GM18505 (cell line): ENCODE results near the gene ZFAND2A.
"Not testable (repeated sequence)": the region's sequence is repeated elsewhere in the genome, so short reads cannot be mapped to it uniquely, and the experiment has no call there.

ENCODE experiments used
- ATAC-seq: cut with Tn5 transposase; IDR thresholded peaks from one replicate; pipeline ENCODE4 v1.9.1; 2021; ENCODE audit not compliant: unreplicated experiment
- POLR2A ChIP-seq: IDR thresholded peaks from 4 replicates; pipeline ENCODE4 v1.6.1; 2011; ENCODE audit warnings: borderline replicate concordance; ENCODE audit not compliant: insufficient read depth, insufficient read length; ENCODE audit errors: extremely low read depth

ZFAND2A gene

DNA sequence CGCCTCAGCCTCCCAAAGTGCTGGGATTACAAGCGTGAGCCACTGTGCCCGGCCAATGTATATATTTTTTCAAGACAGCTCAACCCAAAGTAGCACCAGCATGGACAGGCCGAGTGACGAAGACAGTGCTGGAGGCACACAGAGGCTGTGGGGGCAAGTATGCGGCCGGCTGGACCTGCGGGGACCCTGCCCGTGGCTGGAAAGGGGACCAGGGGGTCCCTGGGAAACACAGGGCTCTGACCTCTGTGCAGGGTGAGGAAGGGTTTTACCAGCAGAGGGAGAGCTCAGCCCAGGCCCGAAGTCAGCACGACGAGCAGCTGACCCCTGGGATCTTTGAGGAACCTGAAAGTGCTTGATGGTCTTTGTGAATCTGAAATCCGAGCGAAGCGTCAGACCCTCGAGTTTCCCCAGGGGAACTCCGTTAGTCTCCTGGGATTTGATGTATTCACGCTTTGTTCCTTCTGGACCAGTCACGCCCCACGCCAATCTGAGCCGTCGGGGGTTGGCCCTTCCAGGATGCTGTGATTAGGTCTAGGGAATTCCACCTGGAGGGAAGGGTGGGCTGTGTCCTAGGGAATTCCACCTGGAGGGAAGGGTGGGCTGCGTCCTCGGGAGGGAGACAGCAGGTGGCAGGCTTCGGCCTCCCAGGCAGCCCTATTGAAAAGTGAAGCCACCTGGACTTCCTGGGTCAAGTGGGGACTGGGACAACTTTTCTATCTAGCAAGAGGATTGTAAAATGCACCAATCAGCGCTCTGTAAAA is 10.9 kb upstream of the ZFAND2A start:
- no peak for ATAC-seq
- no peak for TF ChIP-seq POLR2A

DNA sequence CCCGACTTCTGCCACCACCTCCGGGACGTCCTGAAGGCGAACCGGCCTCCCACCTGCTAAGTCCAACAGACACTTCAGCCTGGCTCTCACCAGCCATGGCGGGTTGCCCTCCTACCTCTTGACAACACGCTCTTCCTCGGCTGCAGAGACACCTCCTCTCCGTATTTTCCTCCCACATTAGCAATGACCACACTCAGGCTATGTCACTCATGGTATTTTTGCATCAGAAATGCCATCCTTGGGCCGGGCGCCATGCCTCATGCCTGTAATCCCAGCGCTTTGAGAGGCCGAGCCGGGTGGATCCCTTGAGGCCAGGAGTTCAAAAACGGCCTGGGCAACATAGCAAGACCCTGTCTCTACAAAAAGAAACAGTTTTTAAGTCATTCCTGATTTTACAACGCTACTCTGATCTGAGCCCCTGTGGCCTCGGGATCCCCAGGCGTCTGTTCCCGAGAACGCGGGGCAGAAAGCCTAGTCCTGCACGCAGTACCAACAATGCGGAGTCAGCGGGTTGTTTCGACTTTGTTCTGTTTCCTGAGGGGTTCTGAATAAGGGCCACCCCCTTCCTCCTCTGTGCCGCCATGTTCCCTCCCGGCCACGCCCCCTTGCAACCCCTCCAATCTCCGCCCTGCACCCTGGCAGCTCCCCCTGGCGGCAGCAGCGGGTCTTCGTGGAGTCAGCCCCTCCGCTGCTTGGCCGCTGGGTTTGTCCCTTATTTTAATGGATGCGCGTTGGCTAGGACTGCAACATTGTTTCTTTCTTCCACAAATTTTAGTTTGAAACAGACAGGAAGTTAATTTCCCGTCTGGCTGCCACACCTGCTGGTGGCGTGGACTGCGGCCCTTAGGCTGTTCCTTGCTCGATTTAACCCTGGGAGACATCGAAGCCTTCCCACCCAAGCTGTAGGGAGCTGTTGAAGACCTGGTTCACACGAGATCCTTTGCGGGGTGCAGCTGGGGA is 9.7 kb upstream of the ZFAND2A start:
- ATAC-seq = peak; percentile 90

DNA sequence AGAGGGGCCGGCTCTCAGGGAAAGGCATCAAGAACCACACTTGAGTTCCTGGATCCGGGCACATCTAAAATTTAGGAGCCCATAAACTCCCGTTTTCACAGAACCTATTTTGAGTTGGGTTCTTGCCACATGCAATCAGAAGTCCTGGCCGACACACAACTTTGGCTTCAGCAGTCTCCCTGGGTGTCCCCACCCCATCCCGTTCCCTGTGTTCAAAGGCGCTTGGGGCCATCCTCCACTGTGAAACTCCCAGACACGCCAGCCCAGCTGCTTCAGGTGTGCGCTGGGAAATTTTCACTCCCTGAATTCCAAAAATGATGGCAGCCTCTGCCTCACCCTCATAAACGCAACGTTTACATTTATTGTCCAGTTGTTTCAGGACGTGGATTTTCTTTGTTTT is 8.4 kb upstream of the ZFAND2A start:
- no peak for TF ChIP-seq POLR2A

More for the DNA sequence above, 9.7 kb upstream of the ZFAND2A start:
- TF ChIP-seq POLR2A = peak; percentile 73

DNA sequence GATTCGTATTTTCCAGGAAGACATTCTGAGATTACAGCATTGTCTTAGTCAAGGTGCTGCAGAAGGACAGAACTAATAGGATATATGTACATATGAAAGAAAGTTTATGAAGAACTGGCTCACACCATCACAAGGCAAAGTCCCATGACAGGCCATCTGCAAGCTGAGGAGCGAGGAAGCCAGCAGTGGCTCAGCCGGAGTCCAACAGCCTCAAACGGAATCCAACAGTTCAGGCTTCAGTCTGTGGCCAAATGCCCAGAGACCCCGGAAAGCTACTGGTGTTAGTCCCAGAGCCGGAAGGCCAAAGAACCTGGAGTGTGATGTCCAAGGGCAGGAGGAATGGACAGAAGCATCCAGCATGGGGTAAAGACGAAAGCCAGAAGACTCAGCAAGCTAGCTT is 4.4 kb upstream of the ZFAND2A start:
- TF ChIP-seq POLR2A = no peak

More for the DNA sequence above, 8.4 kb upstream of the ZFAND2A start:
- ATAC-seq = no peak

DNA sequence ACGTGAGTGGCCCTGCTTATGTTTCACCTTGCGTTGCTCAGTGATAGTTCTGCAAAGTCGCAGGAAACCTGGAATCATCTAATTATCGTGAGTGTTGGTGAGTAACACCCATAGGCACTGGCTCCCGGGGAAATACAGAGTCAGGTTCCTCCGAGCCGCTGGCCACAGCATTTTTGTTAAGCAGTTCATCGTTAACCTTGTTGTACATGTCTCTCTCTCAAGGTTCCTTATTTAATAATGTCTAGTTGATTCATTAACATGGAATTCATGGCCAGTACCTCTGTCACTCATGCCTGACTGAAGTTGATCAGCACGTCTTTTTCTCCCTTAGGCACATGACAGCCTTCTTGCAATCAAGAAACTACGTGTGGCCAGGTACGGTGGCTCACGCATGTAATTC is 3.1 kb upstream of the ZFAND2A start:
- TF ChIP-seq POLR2A = no peak
- no peak for ATAC-seq

More for the DNA sequence above, 4.4 kb upstream of the ZFAND2A start:
- ATAC-seq = no peak

DNA sequence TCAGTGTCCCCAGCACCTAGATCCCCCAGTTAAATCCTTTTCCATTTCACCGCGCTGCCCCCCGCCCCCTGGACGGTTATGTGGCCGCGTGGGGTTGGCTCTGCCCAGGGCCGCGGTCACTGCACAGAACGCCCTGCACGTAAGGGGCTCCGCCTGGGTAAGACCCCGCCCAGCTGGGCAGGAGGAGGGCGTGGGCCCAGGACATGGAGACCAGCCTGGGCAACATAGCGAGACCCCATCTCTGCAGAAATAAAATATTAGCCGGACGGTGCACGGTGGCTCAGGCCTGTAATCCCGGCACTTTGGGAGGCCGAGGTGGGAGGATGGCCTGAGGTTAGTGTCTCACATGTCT is 650 bp upstream of the ZFAND2A start:
- no peak for TF ChIP-seq POLR2A
- ATAC-seq = peak; percentile 1

DNA sequence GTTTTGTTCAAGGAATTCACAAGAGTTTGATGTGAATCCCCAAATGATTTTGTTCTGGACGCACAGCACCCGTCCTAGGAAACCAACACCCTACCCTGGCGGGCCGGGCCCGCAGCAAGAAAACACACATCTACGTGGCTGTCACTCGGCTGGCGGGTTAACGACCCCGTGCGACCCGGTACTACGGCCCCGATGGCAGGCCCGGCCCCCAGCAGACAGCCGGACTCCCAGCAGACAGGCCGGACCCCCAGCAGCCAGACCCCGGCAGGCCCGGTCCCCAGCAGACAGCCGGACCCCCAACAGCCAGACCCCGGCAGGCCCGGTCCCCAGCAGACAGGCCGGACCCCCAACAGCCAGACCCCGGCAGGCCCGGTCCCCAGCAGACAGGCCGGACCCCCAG is 765 bp downstream of the ZFAND2A start:
- ATAC-seq = not testable (repeated sequence)

DNA sequence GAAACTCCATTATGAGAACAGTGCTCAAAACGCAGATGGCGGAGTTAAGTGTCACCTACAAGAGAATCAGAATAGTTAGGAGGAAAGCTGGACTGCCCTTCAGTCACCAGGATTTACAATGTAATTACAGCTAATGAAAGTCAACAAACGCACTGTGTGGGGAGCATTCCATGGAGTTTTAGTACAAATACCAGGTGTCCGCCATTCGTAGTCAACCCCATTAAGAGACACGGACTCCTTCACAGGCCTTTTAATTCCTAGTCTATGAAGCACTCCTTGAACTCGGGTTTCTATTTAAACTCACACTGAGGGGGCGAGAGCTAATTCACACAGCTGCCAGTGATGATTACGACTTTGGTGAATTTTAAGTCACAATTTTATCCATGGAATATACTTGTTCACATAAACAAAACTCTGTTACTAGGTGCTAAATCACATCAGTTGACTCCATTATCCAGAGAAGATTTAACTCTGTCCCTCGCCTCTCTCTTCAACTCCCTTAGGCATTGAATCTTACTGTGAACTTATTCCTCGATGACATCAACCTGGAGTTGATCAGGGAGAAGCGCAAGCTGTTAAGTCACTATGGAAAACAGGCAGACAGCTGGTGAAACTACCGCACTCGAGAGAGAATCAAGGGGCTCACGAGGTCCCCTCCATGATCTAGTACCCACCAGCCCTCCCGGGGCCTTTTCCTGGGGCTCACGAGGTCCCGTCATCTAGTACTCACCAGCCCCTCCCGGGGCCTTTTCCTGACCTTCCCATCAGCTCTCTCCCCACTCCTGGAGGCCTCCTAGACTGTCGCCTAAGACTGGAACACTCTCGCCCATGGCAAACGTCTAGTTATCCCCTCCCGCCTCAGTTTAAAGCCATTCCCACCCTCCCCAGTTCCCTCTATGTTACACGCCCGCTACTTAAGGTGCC is 1.5 kb downstream of the ZFAND2A start:
- no peak for TF ChIP-seq POLR2A

DNA sequence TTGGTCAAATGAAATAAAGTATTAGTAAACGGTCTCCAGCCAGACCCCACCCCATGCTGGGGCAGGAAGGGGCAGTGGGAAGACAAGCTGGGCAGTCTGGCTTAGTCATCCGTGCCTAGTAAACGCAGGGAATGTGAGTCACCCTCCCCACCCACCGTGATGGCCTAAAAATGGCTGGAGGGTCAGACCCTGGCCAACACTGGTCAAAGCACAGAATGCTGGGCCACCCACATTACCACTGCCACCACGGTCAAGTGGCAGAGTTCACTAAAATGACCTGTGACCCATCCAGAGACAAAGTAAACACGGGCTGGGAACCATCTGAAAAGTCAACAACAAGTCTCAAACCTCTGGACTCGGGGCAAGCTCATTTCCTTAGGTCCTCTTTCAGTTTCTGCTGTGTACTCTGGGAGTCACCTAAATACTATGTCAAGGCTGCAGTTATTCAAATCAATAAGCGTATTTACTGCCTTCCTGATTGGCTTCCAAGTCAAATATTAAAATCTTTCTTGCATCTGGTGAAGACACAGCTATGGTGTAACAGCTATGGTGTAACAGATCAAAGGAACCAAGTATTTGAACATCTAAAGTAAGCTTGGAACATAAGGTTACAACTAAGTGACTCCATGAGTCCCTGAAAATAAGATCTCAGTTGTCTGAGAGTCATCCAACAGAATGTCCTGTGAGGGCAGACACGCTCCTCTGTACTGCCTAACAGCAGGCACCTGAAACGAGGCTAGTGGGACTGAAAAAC is 3.0 kb downstream of the ZFAND2A start:
- ATAC-seq = no peak
- no peak for TF ChIP-seq POLR2A

More for the DNA sequence above, 1.5 kb downstream of the ZFAND2A start:
- no peak for ATAC-seq

DNA sequence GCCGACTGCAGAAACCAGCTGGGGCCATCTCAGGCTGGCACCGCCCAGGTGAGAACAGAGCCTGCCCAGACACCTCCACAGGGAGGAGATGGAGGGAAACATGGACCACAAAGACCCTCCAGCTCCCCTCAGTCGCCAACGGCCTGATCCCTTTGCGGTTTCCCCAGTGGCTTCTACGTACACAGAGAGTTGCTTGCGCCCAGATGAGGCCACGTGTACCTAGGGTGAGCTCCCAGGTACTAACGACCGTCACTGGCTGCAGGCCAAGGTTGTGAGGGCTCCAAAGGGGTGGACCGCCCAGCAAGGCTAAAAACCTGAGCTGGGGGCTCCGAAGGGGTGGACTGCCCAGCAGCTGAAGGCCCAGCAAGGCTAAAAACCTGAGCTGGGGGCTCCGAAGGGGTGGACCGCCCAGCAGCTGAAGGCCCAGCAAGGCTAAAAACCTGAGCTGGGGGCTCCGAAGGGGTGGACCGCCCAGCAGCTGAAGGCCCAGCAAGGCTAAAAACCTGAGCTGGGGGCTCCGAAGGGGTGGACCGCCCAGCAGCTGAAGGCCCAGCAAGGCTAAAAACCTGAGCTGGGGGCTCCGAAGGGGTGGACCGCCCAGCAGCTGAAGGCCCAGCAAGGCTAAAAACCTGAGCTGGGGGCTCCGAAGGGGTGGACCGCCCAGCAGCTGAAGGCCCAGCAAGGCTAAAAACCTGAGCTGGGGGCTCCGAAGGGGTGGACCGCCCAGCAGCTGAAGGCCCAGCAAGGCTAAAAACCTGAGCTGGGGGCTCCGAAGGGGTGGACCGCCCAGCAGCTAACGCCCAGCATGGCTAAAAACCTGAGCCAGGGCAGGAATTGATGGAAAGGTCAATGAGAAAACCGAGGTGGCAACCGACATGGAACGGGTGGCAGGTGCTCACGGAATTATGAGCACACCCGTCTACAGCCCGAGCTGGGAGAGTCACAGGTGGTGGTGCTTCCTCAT is 3.9 kb downstream of the ZFAND2A start:
- not testable (repeated sequence) for ATAC-seq

DNA sequence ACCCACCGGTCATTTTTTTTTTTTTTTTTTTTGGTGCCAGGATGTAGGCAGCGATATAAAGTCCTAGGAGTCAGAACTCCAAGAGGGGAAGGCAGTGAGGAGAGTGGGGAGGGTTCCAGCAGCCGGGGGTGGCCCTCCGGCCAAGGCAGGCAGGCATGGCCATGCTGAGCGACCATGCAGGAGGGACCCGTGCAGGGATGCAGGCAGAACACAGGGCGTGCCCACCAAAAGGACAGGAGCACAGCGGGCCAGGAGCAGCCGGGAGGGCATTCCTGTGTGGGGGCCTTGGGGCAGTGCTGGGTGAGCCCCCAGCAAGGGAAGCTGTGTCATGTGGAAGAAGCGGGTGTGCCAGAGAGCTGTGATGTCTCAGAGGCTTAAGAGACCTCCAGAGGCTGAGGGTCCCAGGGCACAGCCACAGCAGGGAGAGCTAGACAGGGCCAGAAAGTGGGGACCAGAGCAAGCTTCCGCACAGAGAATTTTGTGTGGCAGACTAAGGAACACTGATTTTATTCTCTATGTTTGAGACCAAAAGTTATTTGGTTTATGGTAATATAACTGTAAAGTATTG is 5.7 kb downstream of the ZFAND2A start:
- no peak for ATAC-seq

More for the DNA sequence above, 5.7 kb downstream of the ZFAND2A start:
- no peak for TF ChIP-seq POLR2A
